GM21576 (cell line): ENCODE results near the gene COL6A1.

Source experiments
- ATAC-seq: cut with Tn5 transposase; IDR thresholded peaks from one replicate; pipeline ENCODE4 v1.9.1; 2021; ENCODE audit warnings: mild to moderate bottlenecking, moderate library complexity; ENCODE audit not compliant: unreplicated experiment

Gene COL6A1

GRCh38 chr21:45982758-45983648 lies 1.4 kb downstream of the COL6A1 start:
- no peak for ATAC-seq

- no peak for ATAC-seq
Measured at GRCh38 chr21:45983649-45983965, 2.0 kb downstream of the COL6A1 start.

- no peak for ATAC-seq
Measured at GRCh38 chr21:45983981-45984551, 2.5 kb downstream of the COL6A1 start.

- ATAC-seq, result no peak
Measured at GRCh38 chr21:45984584-45985095, 3.1 kb downstream of the COL6A1 start.

- ATAC-seq, result no peak
Measured at GRCh38 chr21:45985471-45986315, 4.1 kb downstream of the COL6A1 start.

GRCh38 chr21:45986316-45987051 lies 4.9 kb downstream of the COL6A1 start:
- ATAC-seq, result no peak

- no peak for ATAC-seq
Measured at GRCh38 chr21:45987121-45987711, 5.6 kb downstream of the COL6A1 start.

GRCh38 chr21:45988366-45989347 lies 7.1 kb downstream of the COL6A1 start:
- ATAC-seq, result no peak

- ATAC-seq, result no peak
Measured at GRCh38 chr21:45989355-45990048, 7.9 kb downstream of the COL6A1 start.

- ATAC-seq, result no peak
Measured at GRCh38 chr21:45990049-45990711, 8.6 kb downstream of the COL6A1 start.

- no peak for ATAC-seq
Measured at GRCh38 chr21:45990741-45991605, 9.4 kb downstream of the COL6A1 start.

GRCh38 chr21:45991606-45992300 lies 10.2 kb downstream of the COL6A1 start:
- ATAC-seq, result no peak

- no peak for ATAC-seq
Measured at GRCh38 chr21:45992301-45993209, 11.0 kb downstream of the COL6A1 start.

- ATAC-seq, result no peak
Measured at GRCh38 chr21:45993210-45994085, 11.9 kb downstream of the COL6A1 start.
